Measurements from ENCODE around the gene ITGB1BP1. TPM values are rescaled to one million over a fixed set of nuclear protein-coding genes. Genes with fewer than 3 reads are reported as not detected.
A peak's percentile ranks its signal among the peaks of the same experiment; 100 is the strongest.

Gene ITGB1BP1
- total and polyA plus RNA-seq, 9 of the 15 experiments (the other 6 are each of a cell fraction or from before 2014, with no cell fraction given) = 37.8 to 95.3 (median 50.4) TPM

GRCh38 chr2:9365498-9366019, 57.8 kb downstream of the ITGB1BP1 start:
- no peak overlapping the region for H3K4me2 ChIP-seq (ENCODE audit: insufficient read depth, low read length)
- no peaks in the 10 kb centered on the region for H3K36me3 ChIP-seq (ENCODE audit: control insufficient read depth, insufficient read depth, low read length)
- DNase-seq (ENCODE audit: extremely low read depth in 1 of 4, low spot score in 3 of 4) (no peak), FAIRE-seq (no peak), ATAC-seq (no peak; the same call in 2 of the 3 replicates)
- in situ Hi-C loops (cut with MboI) = no loop called here
- ChIA-PET CTCF (ENCODE audit: low intra/inter-chr PET ratio) (no interaction called here), POLR2A (interaction anchor here (0.6 to 1.4 kb wide), 5 partner anchors 11 to 823 kb away, joined by 3 read pairs; no protein-coding TSS in a partner anchor)
- H2AFZ ChIP-seq (ENCODE audit: low read depth, low read length) = no peak overlapping the region
- H3K4me1 ChIP-seq (replicated peaks in 1 of 2; ENCODE audit: control insufficient read depth in 2 of 2, insufficient read depth in 2 of 2, low read length in 2 of 2) = no peaks in the 10 kb centered on the region
- peak overlapping the region in 1 of 2 experiments; percentile 55; a peak in 1 of 4 replicates for H3K9ac ChIP-seq (ENCODE audit: insufficient read depth in 1 of 2, low read depth in 2 of 2, low read length in 2 of 2)
- no peak overlapping the region for H3K4me3 ChIP-seq
- H3K27ac ChIP-seq (ENCODE audit: extremely low read depth, low read depth, low read length) = no peak overlapping the region
- no peaks in the 10 kb centered on the region for H3K9me3 ChIP-seq (replicated peaks; ENCODE audit: control insufficient read depth, insufficient read depth, low read depth, low read length)
- no TSS peak for BruUV-seq (replicated peaks)
- no peaks in the 10 kb centered on the region for H3K9me1 ChIP-seq (ENCODE audit: control insufficient read depth, insufficient read depth, low read length)
- intact Hi-C loops (cut with micrococcal nuclease) = no loop called here
- TF ChIP-seq KAT7 (CRISPR knock-in tag; IDR thresholded peaks at IDR 0.05; ENCODE audit: borderline replicate concordance) = no peak
- TF ChIP-seq ZBTB11 (CRISPR knock-in tag; IDR thresholded peaks at IDR 0.05) = 0 out of 6 replicates have a peak, but pooled peaks of 1 of the 3 experiments have one; percentile 7
- H3K79me2 ChIP-seq (ENCODE audit: control insufficient read depth, insufficient read depth, low read length) = no peaks in the 10 kb centered on the region
- peaks cover 0 to 20% of the 10 kb centered on the region in 2 experiments; a peak in 4 of 5 replicates for H3K27me3 ChIP-seq (ENCODE audit: control insufficient read depth in 2 of 2, insufficient read depth in 2 of 2, low read length in 2 of 2)
- 41% methylated on average over 8 of the region's 8 CpGs for WGBS (ENCODE audit: insufficient coverage, low coverage, missing lambda C conversion rate)
- no peaks in the 10 kb centered on the region for H4K20me1 ChIP-seq (replicated peaks; ENCODE audit: control insufficient read depth, insufficient read depth, low read length)
